ENCODE measurements around the gene TMEM131.

DNA sequence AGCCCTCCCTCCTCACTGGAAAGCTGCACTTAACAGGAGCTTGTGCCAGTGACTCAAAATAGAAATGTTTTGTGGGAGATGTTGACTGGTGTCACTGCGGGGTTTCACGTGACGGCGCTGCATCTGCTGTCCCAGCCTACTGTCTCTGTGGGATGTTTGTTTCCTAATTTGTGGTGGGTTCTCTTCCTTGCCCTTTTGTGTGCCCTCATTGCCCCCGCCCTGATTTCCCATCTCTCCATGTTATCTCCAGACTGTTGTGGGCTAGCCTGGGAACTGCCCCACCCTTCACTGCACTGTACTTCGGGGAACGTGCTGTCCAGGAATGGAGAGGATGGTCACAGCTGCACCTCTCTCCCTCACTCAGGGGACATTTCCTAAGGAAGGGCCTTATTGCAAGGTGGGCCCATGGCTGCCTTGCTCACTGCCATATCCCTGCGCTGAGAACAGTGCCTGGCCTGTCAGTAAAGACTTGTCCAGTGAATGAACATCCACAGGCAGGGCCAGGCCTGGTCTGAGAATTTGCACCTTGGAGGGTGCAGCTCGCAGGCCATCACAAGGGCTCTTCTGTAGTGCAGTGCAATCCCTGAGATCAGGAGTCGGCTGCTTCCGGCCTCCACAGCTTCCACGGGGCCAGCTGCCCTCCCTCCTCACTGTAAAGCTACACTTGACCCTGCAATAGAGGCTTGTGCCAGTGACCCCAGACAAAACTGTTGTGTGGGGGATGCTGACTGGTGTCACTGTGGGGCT, 264.3 kb downstream of the TMEM131 start:
- TF ChIP-seq, protein P1, sequence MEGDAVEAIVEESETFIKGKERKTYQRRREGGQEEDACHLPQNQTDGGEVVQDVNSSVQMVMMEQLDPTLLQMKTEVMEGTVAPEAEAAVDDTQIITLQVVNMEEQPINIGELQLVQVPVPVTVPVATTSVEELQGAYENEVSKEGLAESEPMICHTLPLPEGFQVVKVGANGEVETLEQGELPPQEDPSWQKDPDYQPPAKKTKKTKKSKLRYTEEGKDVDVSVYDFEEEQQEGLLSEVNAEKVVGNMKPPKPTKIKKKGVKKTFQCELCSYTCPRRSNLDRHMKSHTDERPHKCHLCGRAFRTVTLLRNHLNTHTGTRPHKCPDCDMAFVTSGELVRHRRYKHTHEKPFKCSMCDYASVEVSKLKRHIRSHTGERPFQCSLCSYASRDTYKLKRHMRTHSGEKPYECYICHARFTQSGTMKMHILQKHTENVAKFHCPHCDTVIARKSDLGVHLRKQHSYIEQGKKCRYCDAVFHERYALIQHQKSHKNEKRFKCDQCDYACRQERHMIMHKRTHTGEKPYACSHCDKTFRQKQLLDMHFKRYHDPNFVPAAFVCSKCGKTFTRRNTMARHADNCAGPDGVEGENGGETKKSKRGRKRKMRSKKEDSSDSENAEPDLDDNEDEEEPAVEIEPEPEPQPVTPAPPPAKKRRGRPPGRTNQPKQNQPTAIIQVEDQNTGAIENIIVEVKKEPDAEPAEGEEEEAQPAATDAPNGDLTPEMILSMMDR (IDR thresholded peaks at IDR 0.05; ENCODE audit: insufficient read depth, low read length) = no peak
- TF ChIP-seq POLR2AphosphoS5 (IDR thresholded peaks at IDR 0.05; ENCODE audit: low read depth) (no peak), GABPA (IDR thresholded peaks at IDR 0.05; ENCODE audit: low read depth) (no peak)
- TF ChIP-seq, protein P2, sequence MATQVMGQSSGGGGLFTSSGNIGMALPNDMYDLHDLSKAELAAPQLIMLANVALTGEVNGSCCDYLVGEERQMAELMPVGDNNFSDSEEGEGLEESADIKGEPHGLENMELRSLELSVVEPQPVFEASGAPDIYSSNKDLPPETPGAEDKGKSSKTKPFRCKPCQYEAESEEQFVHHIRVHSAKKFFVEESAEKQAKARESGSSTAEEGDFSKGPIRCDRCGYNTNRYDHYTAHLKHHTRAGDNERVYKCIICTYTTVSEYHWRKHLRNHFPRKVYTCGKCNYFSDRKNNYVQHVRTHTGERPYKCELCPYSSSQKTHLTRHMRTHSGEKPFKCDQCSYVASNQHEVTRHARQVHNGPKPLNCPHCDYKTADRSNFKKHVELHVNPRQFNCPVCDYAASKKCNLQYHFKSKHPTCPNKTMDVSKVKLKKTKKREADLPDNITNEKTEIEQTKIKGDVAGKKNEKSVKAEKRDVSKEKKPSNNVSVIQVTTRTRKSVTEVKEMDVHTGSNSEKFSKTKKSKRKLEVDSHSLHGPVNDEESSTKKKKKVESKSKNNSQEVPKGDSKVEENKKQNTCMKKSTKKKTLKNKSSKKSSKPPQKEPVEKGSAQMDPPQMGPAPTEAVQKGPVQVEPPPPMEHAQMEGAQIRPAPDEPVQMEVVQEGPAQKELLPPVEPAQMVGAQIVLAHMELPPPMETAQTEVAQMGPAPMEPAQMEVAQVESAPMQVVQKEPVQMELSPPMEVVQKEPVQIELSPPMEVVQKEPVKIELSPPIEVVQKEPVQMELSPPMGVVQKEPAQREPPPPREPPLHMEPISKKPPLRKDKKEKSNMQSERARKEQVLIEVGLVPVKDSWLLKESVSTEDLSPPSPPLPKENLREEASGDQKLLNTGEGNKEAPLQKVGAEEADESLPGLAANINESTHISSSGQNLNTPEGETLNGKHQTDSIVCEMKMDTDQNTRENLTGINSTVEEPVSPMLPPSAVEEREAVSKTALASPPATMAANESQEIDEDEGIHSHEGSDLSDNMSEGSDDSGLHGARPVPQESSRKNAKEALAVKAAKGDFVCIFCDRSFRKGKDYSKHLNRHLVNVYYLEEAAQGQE (IDR thresholded peaks at IDR 0.05; ENCODE audit: insufficient replicate concordance, low read depth) = no peak

All from HL-60 (cell line).